Fibroblast of villous mesenchyme (primary cell): ENCODE results near the gene ZFAND5. TPM values are rescaled to one million over a fixed set of nuclear protein-coding genes. Genes with fewer than 3 reads are reported as not detected.

ENCODE experiments used
- DNase-seq: peaks from one replicate; pipeline ENCODE4 v3.0.0-alpha.2; 2010; ENCODE audit warnings: low read depth
- H3K4me3 ChIP-seq: 2 replicates; pipeline ENCODE4 v1.5.1; 2011; ENCODE audit warnings: low read depth, mild to moderate bottlenecking, low read length
- CTCF ChIP-seq: IDR thresholded peaks from 2 replicates; pipeline ENCODE4 v1.5.1; 2012; ENCODE audit warnings: low read depth, mild to moderate bottlenecking, low read length; ENCODE audit not compliant: insufficient read depth
- total RNA-seq: library from RNA; depleted of rRNA; stranded (reverse); fragments of >200 nt; gene quantifications from 2 replicates; pipeline ENCODE4 v1.2.3, GENCODE V29; 2012

Gene ZFAND5
- total RNA-seq, 1 donor = 366 TPM

DNA sequence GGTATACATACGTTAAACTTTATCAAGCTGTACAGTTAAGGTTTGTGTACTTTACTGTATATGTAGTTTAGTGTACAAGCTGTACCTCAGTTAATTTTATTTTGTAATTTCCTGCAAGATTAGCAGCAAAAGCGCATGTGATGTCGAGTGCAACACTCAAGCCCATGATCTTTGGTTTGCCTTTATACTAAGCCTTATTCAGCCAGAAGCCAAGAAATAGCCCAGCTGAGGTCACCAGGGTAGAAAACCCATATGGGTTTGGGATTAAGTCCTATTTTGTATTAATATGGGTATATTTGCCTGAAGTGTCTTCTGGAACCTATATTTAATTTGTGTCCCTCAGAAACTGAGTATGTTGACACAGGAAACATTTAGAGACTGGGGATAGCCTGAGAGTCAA, 59.3 kb downstream of the ZFAND5 start:
- peak; percentile 46 for DNase-seq
- no peak for TF ChIP-seq CTCF
- H3K4me3 ChIP-seq = peak overlapping the region; percentile 58

- peak; percentile 99 for DNase-seq
- TF ChIP-seq CTCF = no peak
- peak overlapping the region; percentile 58 for H3K4me3 ChIP-seq
These were observed 59.9 kb downstream of the ZFAND5 start for GRCh38 chr9:72305102-72305546.

DNA sequence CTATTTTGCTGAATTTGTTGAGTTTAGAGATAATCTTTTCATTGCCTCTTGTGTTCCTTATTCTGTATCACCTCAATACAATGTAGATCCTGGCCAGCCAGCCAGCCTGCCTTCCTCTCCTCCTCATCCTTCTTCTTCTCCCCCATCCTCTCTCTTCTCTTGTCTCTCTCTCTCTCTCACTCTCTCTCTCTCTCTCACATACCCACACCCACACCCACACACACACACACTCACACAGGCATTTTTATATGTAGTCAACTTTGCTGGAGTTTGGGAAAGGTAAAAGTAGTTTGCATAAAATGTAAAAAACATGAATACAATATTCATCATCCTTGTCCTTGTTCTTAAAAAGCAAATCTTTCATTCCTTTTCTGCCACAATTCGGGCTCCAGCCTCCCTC, 60.5 kb downstream of the ZFAND5 start:
- peak overlapping the region; percentile 48 for H3K4me3 ChIP-seq
- TF ChIP-seq CTCF = no peak
- DNase-seq = no peak

Other genes starting within 250 kb of the ZFAND5 start
- 0.97 and 4.3 TPM in 2 replicates for gene GDA, start 215.8 kb downstream of the ZFAND5 start, total RNA-seq
- gene TMC1, start 156.4 kb upstream of the ZFAND5 start, total RNA-seq = under 0.01 and 1.3 TPM in 2 replicates